HG03066 (cell line): ENCODE measurements around the gene CDH22.

Experiments used
- ATAC-seq: cut with Tn5 transposase; IDR thresholded peaks from one replicate; pipeline ENCODE4 v1.9.1; 2021; ENCODE audit warnings: low read depth; ENCODE audit not compliant: unreplicated experiment

CDH22 gene

GRCh38 chr20:46325789-46326188 lies 17.5 kb upstream of the CDH22 start:
- no peak for ATAC-seq

- ATAC-seq: no peak
Measured at GRCh38 chr20:46324960-46325703, 16.8 kb upstream of the CDH22 start.

DNA sequence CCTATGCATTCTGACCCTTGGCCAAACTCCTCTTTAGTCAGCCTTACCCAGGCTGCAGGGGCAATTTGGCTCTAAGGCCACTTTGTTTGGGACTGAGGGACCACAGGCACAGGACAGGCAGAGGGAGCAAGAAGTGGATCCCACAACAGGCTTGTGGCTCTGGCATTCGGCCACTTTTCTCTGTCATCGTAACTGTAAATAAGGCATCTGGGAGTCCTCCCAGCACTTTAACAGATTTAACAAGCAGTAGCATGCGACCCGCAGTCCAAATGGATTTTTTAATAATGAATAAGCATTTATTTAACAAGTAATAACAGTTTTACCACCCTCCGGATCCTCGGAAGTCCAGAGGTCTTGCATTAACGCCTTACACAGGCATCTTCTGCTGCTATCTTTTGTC lies 16.1 kb upstream of the CDH22 start:
- no peak for ATAC-seq

GRCh38 chr20:46323557-46323956 lies 15.3 kb upstream of the CDH22 start:
- ATAC-seq: no peak

GRCh38 chr20:46322641-46323040 lies 14.3 kb upstream of the CDH22 start:
- ATAC-seq: no peak

DNA sequence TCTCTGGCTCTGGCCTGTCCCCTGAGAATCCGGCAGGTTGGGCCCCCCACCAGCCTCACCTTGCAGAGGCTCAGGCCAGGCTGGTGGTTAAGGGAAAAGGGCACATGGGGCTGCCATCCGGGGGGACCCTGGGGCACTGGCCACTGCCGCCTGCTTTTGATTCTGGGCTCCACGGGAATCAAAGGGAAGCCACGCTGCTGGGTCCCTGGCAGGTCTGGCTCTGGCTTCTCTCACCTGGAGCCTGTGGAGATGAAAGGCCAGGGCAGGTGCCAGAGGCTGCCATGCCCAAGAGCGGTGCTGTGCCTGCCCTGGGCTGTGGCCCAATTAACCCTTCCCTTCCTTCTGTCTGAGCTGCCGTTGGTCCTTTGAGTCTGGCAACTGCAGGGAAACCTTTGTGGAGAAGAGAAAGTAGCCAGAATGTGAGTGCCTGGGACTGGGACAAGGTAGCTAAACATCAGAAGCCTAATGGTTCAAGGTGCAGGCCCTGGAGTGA lies 9.4 kb upstream of the CDH22 start:
- ATAC-seq: no peak

- no peak for ATAC-seq
Measured at GRCh38 chr20:46316984-46317684, 8.8 kb upstream of the CDH22 start.

DNA sequence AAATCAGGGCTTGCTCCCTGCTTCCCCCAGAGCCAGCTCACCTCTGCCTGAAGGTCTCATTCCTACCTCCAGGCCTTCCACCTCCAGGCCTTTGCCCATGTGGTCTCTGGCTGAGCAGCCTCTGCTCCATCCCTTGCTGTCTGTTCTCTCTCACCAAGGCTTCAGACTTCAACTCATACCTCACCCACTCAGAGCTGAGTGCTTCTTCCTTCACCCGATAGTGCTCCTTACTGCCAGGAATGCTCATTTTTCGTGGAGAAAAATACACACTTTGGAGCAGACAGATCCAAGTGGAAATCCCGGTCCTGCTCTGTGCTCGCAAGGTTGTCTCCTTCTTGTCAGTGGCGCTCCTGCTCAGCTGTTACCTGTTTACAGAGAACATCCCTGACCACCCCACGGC lies 7.0 kb upstream of the CDH22 start:
- ATAC-seq: no peak

DNA sequence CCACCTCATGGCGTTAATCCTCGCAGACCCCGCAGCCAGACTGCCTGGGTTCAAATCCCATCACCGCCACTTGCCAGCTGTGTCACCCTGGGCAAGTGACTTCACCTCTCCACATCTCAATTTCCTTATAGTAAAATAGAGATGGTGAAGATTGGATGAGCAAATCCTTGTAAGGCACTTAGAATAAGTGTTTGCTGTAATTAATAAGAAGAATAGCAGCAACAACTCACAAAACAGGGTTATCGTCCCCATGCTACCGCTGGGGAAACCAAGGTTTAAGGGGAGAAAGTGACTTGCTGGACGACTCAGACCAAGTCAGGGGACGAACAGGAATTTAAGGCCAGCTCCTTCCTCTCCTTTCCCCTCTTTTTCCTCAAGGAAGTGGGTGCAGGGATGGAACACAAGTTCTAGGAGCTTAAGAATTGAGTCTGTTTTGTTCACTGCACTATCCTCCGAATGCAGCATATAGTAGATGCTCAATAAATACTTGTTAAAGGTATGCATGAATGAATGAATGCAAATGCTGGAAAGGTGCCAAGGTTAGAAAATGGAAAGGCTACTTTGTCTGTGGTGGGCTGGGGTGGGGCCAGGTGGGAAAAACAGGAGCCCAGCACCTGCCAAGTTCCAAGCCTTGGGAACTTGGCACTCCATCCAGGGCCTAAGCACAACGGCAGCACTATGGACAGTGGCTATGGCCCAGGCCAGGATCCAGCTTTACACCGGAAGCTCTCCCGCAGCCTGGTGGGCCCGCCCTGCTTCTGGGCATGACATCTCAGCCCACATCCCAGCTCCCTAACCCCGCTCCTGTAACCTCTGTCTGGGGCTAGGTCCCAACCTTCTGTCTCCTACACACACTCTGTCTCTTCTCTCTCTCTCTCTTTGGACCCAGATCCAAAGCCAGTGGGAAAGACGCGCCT lies 4.9 kb upstream of the CDH22 start:
- ATAC-seq: no peak

DNA sequence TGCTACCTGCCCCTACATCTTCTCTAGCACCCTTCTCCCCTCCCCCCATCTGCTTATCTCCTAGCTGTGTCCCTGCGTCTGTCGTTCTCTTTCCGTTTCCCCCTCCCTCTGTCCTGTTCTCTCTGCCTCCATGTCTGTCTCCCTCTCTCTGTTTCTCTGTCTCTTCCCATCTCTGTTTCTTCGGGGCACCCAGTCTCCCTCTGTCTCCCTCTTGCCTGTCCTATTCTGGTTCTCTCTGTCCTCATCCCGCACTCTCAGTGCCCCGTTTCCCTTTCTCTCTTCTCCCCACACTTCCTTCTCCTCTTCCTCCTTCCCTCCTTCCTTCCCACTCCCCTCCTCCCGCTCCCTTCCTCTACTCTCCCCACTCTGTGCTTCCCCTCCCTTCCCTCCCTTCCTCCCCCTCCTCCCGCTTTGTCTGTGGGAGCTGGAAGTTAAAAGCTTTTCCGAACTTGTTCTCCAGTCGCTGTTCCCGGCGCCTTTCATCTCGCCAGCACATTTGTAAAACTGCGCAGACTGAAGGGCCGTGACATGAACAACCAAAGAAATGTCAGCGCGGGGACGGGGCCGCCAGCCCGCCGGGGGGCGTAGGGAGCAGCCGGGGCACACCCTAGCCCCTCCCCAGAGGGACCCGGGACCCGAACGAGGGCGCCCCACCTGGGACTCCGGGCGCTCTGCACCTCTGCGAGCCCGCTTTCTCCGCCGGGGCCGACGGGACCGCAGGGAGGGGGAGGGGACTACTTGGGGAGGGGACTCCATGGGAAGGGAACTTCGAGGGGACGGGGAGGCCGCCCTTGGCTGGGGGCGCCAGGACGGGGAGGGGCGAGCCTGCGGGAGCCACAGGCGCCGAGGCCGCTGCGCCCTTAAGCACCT lies 4.0 kb upstream of the CDH22 start:
- no peak for ATAC-seq

GRCh38 chr20:46311719-46312074 lies 3.4 kb upstream of the CDH22 start:
- no peak for ATAC-seq

DNA sequence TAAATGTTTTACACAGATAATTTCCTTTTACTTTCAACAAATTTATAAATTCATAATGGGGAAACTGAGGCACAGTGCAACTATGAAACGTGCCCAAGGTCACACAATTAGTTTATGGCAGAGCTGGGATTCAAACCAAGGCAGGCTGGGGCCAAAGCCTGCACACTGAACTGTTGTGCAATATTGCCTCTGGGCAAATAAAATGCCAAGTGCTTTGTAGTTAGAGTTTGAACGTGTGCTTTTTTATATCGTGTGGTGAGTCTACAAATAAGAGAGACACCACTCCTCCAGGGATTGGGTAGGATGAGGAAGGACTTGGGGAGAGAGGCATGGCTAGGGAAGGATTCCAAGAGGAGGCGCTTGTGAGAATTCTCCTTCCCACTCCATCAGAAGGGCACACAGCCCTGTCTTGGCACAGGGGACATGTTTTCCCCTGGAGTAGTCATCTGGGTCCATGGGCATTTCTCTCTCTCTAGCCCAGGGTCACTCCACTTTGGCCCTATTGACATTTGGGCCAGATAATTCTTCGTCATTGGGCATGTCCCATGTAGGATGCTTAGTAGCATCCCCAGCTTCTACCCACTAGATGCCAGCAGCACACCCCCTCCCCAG lies 2.8 kb upstream of the CDH22 start:
- ATAC-seq: no peak

GRCh38 chr20:46309945-46310344 lies 1.6 kb upstream of the CDH22 start:
- ATAC-seq: no peak

- no peak for ATAC-seq
Measured at GRCh38 chr20:46307999-46308257, 370 bp downstream of the CDH22 start.

DNA sequence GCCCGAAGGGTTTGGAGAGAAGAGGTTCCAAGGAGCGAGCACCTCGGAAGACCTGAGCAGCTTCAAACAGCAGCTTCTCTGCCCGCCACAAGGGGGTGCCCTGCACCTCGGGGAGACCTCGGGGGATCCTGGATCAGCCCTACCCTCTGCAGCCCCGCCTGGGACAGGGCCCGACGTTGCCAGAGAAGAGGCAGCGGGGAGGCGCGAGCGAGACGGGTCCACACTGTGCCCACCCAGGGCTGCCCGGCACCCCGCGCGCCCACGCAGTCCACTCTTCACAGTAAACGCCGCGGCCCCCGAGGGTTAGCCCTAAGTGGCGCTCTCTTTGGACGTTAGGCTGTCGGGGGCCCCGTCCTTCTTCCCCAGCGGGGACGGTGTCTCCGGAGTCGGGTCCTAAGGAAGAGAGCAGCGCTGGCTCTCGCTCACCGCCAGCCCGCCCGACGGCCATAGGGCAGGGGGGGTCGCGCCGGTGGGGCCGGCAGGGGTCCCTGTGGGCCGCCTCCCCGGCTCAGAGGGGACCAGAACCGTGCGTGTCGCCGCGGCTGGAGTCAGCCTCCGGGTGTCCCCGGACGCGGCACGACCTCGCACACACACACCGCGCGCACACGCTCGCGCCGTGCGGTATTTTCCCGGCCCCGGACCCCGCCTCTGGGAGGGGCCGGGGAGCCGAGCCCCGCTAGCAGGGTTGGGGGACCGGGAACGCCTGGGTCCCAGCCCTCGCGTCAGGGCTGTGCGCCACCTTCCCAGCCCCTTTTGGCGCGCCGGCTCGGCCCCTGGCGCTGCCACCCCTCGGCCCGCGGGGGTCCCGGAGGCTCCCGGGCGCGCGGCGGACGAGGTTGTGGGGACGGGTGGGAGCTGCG lies 929 bp downstream of the CDH22 start:
- no peak for ATAC-seq

DNA sequence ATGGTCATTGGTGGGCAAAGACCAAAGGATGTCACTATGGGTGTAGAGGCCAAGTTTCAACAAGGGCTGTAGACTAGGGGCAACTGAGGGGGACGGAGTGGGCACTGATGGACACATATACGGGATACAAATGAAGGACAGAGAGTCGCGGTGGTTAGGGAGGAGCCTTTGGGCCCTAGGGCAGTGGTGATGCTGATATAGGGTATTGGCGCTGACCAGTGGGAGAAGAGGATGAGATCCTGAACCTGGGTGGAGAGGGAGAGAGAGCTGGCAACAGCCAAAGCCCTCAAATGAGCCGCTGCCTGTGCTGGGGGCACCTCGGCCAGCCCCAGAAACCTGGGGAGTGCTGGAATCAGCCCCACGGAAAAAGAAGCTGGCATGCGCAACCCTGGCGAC lies 1.6 kb downstream of the CDH22 start:
- ATAC-seq: no peak

DNA sequence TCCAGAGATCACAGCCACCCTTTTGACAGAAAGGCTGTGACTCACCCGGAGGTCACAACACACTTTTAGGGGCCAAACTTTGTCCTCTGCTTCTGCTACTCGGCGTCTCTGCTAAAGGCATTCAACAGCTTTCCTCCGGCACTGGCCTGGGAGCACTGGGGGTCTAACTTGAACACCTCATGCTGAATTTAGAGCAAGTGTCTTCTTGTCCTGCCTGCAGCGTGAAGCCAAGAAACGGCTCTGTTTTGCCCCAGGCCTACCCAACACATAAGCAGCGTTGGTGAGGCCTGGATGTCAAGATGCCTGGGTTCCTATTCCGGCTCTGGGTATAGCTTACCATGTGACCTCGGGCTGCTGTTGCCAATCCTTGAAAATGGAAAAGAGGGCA lies 2.3 kb downstream of the CDH22 start:
- ATAC-seq: no peak

DNA sequence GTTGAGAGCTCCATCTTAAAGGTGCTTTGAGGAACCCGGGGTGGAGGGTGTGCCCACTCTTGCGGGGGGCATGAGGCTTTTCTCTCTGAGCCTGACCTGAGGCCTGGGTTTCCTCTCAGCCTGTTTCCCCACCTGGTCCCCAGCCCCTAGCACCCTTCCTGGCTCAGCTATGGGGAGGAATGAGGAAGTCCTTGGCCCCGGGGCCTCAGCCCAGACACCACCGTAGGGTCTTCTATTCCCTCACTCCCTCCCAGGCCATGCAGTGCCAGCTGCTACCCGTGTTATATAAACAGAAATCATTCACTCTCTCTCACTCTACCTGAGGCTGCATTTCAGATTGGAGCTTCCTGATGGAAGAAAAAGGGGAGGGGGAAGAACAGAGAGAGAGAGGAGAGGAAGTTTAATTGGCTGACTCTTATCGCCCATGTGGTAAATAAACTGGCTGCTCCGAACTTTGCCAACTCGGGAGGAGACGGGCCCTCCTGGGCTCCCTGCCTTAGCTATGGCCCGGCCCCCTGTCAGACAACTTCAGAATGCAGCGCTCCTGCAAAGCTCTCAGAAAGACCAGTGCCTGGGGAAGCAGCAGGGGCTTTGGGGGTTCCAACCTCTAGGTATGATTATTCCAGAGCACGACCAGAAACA lies 2.8 kb downstream of the CDH22 start:
- no peak for ATAC-seq

- ATAC-seq: no peak
Measured at GRCh38 chr20:46304852-46305251, 3.4 kb downstream of the CDH22 start.
